HG02571 (cell line): ENCODE data around the gene SETD3.
A peak's percentile ranks its signal among the peaks of the same experiment; 100 is the strongest.

Experiments used
- ATAC-seq: cut with Tn5 transposase; IDR thresholded peaks from one replicate; pipeline ENCODE4 v1.9.1; 2021; ENCODE audit warnings: mild to moderate bottlenecking, moderate library complexity; ENCODE audit not compliant: unreplicated experiment

SETD3 gene

GRCh38 chr14:99425272-99425681 is 55.4 kb downstream of the SETD3 start:
- no peak for ATAC-seq

- no peak for ATAC-seq
These were observed 56.3 kb downstream of the SETD3 start for GRCh38 chr14:99424306-99424877.

- ATAC-seq, result no peak
These were observed 57.2 kb downstream of the SETD3 start for GRCh38 chr14:99423434-99423833.

GRCh38 chr14:99422228-99423010 is 58.2 kb downstream of the SETD3 start:
- ATAC-seq, result no peak

GRCh38 chr14:99420711-99421110 is 59.9 kb downstream of the SETD3 start:
- ATAC-seq, result no peak

GRCh38 chr14:99419905-99420304 is 60.8 kb downstream of the SETD3 start:
- no peak for ATAC-seq

GRCh38 chr14:99418242-99418641 is 62.4 kb downstream of the SETD3 start:
- no peak for ATAC-seq

GRCh38 chr14:99416909-99417308 is 63.8 kb downstream of the SETD3 start:
- no peak for ATAC-seq

- ATAC-seq, result peak; percentile 74
These were observed 65.0 kb downstream of the SETD3 start for GRCh38 chr14:99415496-99416281.

- no peak for ATAC-seq
These were observed 66.7 kb downstream of the SETD3 start for GRCh38 chr14:99413911-99414310.

- ATAC-seq, result no peak
These were observed 67.5 kb downstream of the SETD3 start for GRCh38 chr14:99413172-99413571.

GRCh38 chr14:99412117-99413061 is 68.3 kb downstream of the SETD3 start:
- ATAC-seq, result no peak

- no peak for ATAC-seq
These were observed 70.6 kb downstream of the SETD3 start for GRCh38 chr14:99410019-99410418.

GRCh38 chr14:99408971-99409289 is 71.7 kb downstream of the SETD3 start:
- no peak for ATAC-seq

GRCh38 chr14:99408286-99408970 is 72.2 kb downstream of the SETD3 start:
- ATAC-seq, result no peak

- no peak for ATAC-seq
These were observed 73.2 kb downstream of the SETD3 start for GRCh38 chr14:99407416-99407815.

GRCh38 chr14:99402950-99403349 is 77.7 kb downstream of the SETD3 start:
- ATAC-seq, result no peak

GRCh38 chr14:99402285-99402648 is 78.4 kb downstream of the SETD3 start:
- no peak for ATAC-seq

- no peak for ATAC-seq
These were observed 78.9 kb downstream of the SETD3 start for GRCh38 chr14:99401621-99402284.

GRCh38 chr14:99401211-99401610 is 79.4 kb downstream of the SETD3 start:
- ATAC-seq, result no peak
